Measurements from ENCODE around the gene PLVAP.
A peak's percentile ranks its signal among the peaks of the same experiment; 100 is the strongest.

PLVAP gene

DNA sequence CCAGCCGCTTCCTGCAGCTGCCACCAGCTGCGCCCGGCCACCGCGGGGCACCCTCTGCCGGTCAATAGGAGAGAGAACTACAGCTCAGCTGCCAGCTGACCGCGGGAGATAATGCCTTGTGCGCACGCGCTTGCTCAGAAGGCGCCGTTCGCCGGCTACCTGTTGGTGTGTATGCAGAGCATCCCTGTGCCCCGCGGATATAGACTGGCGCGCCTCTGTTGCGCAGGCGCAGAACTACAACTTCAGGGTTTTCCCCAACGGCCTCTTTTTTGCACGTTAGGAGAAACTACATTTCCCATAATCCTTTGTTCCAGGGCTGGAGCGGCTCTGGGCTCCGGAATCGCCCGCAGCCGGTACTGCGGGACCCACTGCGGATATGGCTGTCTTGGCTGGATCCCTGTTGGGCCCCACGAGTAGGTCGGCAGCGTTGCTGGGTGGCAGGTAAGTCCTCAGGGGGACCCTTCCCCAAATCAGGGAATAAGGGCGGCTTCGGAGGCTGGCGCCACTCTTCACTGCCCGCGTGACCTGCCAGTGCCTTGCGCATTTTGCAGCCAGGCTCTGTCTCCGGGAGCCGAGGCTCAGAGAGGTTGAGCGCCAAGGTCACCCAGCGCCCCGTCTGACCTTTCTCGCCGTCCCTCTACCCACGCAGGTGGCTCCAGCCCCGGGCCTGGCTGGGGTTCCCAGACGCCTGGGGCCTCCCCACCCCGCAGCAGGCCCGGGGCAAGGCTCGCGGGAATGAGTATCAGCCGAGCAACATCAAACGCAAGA lies 71.4 kb downstream of the PLVAP start, which contains the start of gene MRPL34:
Gene MRPL34 (plus strand): TSS at position 356 of the 768 bp plus-strand sequence. CDS start 21 bp downstream, at position 377.
- TF ChIP-seq GATA2 (IDR thresholded peaks at IDR 0.05; ENCODE audit: low read depth, low read length) (peak; percentile 72), GATA3 (IDR thresholded peaks at IDR 0.05; ENCODE audit: low read depth, low read length) (no peak)

DNA sequence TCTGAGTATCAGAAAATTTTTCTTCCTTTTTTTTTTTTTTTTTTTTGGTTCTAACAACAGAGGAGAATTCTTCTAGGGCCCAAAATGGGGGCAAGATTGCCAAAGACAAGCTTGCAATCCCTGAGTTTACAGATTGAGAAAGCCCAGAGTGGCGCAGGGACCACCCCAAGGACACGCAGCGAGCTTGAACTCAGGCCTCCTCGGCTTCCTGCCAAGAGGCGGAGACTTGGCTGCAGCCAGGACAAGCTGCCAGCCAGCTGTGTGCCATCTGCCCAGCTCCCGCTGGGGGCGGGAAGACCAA lies 72.0 kb downstream of the PLVAP start:
- no peak for TF ChIP-seq GATA3 (IDR thresholded peaks at IDR 0.05; ENCODE audit: low read depth, low read length)
- no peak for TF ChIP-seq GATA2 (IDR thresholded peaks at IDR 0.05; ENCODE audit: low read depth, low read length)

DNA sequence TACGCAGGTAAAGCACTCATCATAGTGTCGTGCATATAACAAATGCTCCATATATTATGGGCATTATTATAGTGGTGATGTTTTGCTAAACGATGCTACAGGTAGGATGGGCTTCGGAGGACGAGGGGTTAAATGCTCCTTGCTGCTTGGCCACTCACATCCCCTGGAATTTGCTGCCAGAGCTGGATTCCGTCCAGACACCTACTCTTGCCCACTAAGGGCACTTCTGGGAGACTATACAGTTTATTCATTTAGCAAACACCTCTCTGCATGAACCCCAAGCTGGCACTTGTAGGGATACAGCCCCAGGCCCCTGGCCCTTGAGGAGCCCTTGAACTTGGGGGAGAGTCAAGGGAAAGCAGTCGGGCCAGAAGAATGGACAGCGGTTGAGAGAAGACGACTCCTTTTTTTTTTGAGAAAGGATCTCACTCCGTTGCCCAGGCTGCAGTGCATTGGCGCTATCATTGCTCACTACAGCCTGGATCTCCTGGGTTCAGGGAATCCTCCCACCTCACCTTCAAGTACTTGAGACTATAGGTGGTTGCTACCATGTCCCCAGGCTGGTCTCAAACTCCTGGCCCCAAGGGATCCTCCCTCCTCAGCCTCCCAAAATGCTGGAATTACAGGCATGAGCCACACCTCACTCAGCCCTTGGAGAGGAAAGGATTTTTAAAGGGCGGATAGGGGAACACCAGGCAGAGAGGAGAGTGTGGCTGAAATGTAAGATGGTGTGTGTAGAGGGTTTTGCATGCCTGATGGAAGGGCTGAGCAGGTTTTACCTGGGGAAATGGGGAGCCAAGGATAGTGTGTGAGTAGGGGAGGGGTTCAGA lies 72.5 kb downstream of the PLVAP start:
- TF ChIP-seq GATA3 (IDR thresholded peaks at IDR 0.05; ENCODE audit: low read depth, low read length) (no peak), GATA2 (IDR thresholded peaks at IDR 0.05; ENCODE audit: low read depth, low read length) (no peak)

DNA sequence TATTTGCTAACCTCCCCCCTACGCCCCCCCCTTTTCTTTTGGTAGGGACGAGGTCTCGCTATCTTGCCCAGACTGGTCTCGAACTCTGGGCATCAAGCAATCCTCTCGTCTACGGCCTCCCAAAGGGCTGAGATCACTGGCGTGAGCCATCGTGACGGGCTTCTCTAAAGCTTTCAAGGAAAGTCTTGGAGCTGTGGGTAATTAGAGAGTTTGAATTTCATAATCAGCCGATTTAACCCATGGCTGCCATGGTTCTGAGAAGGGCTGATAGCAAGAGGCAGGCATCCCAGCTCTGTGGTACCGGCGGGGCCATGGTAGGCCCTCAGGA lies 73.2 kb downstream of the PLVAP start:
- TF ChIP-seq GATA2 (IDR thresholded peaks at IDR 0.05; ENCODE audit: low read depth, low read length) (no peak), GATA3 (IDR thresholded peaks at IDR 0.05; ENCODE audit: low read depth, low read length) (no peak)

DNA sequence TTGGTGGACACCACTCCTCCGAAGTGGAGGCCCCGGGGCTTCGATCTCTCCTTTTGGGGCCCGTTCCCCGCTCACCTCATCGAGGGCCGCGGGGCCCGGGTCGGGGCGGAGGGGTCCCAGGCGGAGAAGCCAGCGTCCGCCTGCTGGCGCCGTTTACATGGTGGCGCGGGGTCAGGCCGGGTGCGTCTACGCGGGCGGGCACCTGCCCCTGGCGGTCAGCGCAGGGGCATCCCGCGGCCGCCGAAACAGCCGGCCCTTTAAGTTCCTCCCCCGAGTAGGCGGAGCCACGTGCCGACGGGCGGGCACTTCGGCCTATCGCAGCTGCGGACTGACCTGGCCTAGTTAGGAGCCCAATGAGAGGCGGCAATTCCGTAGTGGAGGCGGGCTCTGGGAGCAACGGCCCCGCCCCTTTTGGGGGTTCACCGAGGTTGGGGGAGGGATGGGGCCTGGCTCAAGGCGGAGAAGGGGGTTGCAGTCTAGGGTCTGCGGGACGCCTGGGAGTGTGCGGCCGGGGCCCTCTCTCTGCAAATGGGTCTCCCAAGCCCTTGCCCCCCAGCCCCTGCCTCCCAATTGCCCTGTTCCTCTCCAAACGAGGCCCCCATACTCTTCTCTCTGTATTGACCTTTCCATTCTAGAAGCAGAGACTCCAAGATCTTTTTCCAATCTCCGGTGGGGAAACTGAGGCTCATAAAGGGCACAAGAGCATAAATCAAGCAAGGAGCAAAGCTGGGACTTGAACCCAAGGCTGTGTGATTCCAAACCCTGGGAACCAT lies 73.8 kb downstream of the PLVAP start, which contains the start of gene ABHD8:
Gene ABHD8 (minus strand): TSS at position 259 of the 773 bp plus-strand sequence. CDS start 1,809 bp downstream, outside the sequence.
- TF ChIP-seq GATA2 (IDR thresholded peaks at IDR 0.05; ENCODE audit: low read depth, low read length) (no peak), GATA3 (IDR thresholded peaks at IDR 0.05; ENCODE audit: low read depth, low read length) (no peak)

DNA sequence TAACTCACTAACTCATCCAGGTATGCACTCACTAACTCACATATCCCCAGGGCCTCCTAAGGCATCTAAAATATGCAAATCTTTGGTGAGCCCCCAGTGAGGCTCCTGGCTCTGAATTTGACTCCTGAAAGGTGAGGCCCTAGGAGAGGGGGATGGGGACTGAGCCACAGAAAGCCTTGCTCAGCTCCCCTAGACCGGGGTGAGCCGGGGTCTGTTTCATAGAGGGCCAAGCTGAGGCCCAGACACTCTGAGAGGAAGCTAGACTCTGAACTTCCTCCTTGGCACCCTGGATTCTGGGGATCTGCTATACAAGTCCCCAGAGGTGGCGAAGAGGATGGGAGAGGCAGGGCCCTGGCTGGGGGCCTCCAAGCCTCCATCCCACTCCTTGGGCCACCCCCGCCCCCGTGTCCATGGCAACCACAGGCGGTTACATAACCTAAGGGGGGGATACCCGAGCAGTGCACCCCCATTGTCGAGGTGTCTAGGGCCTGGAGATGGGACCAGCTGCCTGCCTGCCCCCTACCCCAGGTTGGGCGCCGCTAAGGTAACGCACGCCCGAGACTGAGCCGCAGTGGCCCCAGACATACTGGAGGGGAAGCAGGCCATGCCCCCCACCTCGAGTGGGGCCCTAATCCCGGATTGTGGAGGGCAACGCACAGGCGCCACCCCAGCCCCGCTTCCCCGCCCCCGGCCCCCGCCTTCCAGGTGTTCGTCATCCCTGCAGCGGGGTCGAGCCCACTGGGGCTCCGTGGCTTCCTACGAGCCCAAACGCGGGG lies 74.6 kb downstream of the PLVAP start:
- TF ChIP-seq GATA2 (IDR thresholded peaks at IDR 0.05; ENCODE audit: low read depth, low read length), result no peak
- no peak for TF ChIP-seq GATA3 (IDR thresholded peaks at IDR 0.05; ENCODE audit: low read depth, low read length)
